HG02678 (cell line): ENCODE measurements around the gene DDTL.
"Not testable (repeated sequence)": the region's sequence is repeated elsewhere in the genome, so short reads cannot be mapped to it uniquely, and the experiment has no call there.

ENCODE experiments used
- ATAC-seq: cut with Tn5 transposase; IDR thresholded peaks from one replicate; pipeline ENCODE4 v1.9.1; 2021; ENCODE audit warnings: mild to moderate bottlenecking, moderate library complexity; ENCODE audit not compliant: unreplicated experiment

Gene DDTL

DNA sequence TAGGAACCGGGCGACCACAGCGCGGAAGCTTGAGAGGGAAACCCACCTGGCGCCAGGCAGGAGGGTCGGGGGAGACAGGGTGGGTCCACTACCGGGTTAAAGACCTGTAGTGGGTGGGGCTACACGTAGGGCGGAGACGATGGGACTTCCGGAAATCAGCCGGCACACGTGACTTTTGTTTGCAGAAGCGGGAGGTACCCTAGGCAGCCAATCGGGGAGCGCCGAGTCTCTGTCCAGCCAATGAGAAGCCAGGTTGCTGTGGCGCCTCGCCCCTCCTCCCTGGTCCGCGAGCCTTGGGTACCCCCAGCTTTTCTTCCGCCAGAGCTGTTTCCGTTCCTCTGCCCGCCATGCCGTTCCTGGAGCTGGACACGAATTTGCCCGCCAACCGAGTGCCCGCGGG is at the start of gene DDTL:
TSS of gene DDTL (plus strand) at position 321 of the 400 bp plus-strand sequence. CDS start at position 348, 27 bp downstream.
- ATAC-seq: peak; percentile 97

DNA sequence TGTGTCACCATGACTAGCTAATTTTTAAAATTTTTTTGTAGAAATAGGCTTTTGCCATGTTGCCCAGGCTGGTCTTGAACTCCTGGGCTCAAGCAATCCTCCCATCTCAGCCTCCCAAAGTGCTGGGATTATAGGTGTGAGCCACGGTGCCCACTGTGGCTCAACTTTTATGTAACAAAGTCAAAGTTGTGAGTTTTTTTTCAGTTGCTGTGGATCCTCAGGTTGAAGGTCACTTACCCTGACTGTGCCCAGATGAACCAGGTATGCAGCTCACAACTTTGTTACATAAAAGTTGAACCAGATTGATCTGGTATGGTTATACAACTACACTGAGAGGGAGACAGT is 46.4 kb upstream of the DDTL start:
- not testable (repeated sequence) for ATAC-seq

DNA sequence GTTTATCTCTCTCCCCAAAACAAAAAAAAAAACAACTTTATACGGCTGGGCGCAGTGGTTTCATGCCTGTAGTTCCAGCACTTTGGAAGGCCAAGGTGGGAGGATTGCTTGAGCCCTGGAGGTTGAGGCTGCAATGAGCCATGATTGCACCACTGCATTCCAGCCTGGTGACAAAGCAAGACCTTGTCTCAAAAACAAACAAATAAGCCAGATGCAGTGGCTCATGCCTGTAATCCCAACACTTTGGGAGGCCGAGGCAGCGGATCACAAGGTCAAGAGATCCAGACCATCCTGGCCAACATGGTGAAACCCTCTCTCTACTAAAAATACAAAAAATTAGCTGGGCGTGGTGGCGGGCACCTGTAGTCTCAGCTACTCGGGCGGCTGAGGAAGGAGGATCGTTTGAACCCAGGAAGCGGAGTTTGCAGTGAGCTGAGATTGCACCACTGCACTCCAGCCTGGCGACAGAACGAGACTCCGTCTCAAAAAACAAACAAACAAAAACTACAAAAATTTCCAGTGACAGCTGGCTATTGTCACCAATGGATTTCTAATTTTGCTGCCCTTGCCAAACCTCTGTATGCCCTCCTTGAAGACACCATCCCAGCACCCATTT is 45.0 kb upstream of the DDTL start:
- ATAC-seq: not testable (repeated sequence)

DNA sequence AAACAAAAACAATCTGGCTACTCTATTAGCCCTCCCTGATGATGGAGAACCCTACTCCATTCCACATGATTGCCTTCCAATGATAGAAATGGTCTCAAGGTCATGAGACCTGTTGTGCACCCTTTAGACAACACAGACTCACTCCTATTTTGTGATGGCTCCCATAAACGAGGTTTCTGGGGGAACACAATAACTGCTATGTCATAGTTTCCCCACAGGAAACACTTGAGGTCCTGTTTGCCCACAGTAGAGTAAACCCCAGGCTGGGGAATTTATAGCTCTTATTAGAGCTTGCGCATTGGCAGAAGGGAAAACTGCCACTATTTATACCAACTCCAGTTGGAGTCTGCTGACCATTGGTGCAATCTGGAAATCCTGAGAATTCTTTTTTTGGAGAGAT is 43.8 kb upstream of the DDTL start:
- ATAC-seq: no peak

DNA sequence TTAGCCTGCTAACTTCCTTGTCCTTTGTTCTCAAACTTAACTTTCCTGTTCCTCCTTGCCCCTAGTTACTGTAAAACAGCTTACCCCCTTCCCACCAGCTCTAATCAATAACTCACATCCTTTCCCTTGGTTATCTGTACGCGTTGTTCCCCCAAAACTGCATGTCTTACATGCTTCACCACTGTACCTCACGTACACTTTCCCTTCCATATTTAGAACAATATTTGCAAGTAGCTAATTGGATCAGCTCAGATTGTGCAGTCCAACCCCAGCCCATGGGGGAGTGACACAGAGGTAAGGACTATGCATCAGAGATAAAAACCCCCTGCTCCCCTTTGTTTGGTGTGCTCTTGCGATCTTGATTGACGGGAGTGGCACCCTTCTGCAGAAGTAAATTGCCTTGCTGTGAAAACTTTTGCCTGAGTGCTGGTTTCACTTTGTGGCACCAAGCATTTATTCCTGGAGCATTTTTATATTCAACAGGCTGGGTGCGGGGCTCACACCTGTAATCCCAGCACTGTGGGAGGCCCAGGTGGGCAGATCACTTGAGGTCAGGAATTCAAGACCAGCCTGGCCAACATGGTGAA is 41.6 kb upstream of the DDTL start:
- no peak for ATAC-seq

DNA sequence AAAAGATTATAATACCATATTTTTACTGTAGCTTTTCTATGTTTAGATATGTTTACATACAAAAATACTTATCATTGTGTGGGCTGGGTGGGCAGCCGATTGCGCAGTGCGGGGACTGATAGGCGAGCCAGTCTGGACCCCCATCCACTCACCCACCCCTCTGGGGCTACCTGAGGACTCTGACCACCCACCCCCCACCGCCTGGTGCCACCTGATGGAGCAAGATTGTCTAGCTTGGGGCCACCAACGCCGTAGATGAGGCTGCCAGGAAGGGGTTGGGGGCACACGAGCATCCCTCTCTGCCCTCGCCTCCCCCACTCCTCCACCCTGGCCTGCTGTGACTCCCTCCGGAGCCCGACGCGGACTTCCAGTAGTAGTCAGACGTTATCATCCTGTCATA is 40.1 kb upstream of the DDTL start:
- ATAC-seq: no peak

DNA sequence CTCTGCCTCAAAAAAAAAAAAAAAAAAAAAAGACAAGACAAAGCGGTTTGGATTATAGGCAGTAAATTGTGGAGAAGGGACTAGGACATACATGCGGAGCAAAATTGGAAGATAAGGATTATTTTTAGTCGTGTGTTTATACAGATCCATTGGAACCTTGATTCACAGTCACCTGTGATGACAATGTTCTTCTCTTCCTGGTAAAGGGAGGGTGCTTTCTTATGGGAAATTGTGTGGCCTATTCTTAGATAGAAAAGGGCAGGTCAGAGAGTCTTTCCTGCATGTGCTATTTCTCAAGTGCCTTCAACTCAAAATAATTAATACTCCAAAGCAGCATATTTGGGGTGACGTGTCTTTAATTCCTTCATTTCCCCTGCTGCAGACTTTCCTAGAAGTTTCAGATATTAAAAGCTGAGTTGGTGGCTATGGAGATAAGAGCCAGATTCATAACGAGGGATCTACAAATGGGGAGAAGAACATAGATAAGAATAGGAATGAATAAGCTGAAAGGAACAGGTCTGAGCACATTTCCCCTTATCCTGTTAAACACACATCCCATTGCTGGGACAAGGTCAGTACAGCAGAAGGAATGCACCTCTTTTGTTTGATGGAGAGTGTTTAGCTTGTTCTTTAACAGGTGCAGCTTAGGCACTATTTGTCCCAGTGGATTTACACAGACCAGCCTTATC is 28.2 kb upstream of the DDTL start:
- ATAC-seq: no peak

DNA sequence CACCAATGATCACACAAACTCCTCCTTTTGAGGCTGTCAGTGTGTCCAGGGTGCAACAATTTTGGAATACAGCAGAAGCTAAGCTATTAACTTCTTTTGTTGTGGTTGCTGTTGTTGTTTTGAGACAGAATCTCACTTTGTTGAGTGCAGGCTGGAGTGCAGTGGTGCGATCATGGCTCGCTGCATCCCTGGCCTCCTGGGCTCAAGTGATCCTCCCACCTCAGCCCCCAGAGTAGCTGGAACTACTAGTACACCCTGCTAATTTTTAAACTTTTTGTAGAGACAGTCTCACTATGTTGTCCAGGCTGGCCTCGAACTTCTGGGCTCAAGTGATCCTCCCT is 27.7 kb upstream of the DDTL start:
- ATAC-seq: no peak

DNA sequence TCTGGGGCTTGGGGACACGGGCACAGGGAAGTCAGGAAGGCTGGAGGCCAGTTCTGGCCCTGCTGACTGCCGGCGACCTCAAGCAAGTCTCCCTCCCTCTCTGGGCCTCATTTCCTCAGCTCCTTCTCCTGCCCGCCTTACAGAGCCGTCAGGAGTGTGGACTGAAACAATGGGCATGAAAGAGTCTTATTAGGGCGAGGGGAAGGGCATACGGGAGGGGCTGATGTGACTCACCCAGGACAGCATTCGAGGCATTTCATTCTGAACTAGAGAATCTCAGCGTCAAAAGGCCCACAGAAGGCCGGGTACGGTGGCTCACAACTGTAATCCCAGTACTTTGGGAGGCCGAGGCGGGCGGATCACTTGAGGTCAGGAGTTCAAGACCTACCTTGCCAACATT is 26.5 kb upstream of the DDTL start:
- not testable (repeated sequence) for ATAC-seq

DNA sequence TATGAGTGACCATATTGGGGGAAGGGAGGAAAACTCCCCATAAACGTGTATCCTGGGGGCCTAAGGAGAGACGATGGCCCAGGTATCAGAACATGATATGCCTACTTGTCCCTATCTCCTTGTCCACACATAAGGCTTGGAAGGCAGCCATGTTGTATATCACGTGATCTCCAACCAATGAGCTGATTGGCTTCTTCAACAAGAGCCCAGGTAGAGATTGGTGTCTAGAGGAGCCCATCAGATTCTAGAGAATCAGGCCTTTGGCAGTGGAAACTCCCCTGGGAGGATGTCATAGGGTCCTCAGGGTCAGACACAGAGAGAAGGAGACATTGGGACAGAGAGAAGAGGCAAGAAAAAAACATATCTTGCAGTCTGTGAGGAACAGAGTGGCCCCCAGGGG is 19.3 kb upstream of the DDTL start:
- not testable (repeated sequence) for ATAC-seq

DNA sequence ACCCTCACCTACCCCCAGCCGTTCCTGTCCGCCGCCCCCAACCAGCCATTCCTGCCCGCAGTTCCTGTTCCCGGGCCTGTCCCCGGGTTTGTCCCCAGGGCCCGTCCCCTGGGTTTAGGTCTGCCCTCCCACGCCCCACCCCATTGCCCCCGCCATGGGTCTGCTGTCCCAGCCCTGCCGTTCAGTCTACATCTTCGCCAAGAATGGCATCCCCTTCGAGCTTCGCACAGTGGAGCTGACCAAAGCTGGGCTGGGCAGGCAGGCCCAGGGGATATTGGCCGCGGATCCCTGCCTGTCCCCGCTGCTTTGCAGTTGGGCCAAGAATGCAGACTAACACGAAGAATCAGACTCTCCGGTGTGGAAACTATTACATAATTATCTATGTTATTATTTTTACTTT is 16.9 kb upstream of the DDTL start:
- not testable (repeated sequence) for ATAC-seq

DNA sequence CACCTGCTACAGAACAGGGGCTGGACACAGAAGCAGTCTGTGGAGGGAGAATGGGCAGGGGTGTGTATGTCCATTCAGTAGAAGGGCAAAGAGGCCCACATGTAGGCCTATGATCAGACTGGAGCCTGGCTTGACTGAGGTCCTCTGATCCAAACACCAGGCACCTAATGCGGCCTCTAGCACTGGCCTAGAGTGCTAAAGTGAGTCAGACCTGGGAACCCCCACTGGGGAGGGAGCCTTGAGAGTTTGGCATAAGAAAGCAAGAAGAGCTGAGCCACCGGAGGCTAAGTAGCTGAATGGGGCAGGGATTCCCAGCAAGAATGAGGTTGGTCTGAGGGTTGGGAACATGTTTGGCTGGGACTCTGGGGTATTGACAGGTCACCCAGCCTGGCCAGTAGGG is 15.3 kb upstream of the DDTL start:
- ATAC-seq: not testable (repeated sequence)

DNA sequence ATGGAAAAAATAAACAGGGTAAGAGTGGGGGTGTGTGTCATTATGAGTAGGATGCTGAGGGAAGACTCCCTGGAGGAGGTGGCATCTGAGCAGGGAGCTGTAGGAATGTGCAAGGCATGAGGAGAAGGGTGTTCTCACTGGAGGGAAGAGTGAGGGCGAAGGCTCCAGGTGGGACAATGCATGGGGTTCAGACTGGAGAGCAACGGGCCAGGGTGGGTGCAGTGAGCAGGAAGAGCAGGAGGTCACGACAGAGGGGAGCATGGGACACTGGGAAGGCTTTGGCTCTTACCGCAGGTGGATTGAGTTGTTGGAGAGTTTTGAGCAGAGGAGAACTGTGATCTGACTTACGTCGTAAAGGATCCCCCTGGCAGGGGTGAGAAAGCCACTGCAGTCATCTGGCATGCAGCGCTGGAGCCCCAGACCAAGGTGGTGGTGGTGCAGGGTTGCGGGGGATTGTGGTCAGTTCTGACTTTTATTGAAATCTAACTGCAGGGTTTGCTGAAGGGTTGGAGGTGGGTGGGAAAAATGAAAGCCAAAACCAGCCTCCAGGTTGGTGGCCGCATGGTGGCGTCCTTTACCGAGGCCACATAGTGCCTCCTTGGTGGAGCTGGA is 13.8 kb upstream of the DDTL start:
- ATAC-seq: not testable (repeated sequence)

DNA sequence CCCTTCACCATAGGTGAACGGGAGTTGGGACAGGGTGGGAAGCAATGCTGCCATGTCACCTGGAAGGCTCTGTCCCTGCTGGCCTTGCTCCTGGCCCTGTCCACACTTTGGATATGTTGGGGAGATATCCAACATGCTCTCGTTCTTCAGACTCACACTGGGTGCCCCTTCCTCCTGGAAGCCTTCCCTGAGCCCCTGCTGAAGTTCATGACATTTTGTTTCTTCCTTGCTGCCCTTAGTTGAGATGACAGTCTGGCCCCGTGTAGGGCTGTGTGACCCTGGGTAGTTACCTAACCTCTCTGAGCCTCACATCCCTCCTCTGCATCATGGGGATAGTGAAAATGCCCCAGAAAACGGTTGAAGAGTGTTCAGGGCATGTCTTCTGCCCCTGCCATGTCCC is 13.2 kb upstream of the DDTL start:
- not testable (repeated sequence) for ATAC-seq

DNA sequence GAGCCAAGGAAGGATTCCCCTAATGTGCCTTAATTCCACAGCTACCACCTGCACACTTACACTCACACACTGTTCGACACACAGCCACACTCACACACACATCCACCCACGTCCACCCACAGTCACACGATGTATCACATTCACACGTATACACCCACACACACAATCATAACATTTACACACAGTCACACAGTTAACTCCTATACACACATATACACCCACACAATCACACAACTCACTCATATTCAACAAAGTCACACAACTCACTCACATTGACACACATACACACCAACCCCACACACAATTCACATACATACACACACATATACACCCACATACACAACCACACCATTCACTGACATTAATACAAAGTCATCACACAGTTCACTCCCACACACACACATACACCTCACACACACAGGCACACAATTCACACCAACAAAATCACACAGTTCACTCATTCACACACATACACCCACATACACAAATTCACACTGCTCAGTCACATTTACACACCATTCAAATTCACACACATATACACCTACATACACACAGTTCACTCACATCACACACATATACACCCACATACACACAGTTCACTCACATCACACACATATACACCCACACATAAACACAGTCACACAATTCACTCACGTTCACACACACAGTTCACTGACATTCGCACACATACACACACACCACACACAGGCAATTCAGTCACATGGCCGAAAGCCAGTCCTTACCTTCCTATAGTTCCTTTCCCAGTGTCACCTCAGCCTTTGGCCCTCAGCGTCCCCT is 12.3 kb upstream of the DDTL start:
- not testable (repeated sequence) for ATAC-seq

DNA sequence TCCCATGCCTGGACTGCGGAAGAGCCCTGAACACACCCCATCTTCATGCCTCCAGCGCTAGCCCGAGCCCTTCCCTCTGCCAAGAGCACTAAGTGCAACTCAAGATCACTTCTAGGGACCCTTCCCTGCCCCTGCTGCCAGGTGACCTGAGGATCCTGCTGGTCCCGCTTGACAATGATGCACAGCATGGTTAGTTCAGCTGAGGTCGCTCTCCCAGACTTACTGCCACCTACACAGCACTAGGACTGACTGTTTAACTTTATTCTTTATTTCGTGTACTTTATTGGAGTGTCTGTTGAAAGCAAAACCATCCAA is 11.7 kb upstream of the DDTL start:
- not testable (repeated sequence) for ATAC-seq

DNA sequence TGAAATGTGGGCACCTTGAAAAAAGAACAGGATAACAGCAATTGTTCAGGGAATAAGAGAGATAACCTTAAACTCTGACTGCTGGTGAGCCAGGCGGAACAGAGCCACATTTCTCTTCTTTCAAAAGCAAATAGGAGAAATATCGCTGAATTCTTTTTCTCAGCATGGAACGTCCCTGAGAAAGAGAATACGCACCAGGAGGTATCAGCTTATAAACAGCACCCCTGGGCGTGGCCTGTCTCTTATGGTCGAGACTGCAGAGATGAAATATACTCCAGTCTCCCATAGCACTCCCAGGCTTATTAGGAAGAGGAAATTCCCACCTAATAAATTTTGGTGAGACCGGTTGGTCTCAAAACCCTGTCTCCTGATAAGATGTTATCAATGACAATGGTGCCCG is 10.8 kb upstream of the DDTL start:
- ATAC-seq: not testable (repeated sequence)

DNA sequence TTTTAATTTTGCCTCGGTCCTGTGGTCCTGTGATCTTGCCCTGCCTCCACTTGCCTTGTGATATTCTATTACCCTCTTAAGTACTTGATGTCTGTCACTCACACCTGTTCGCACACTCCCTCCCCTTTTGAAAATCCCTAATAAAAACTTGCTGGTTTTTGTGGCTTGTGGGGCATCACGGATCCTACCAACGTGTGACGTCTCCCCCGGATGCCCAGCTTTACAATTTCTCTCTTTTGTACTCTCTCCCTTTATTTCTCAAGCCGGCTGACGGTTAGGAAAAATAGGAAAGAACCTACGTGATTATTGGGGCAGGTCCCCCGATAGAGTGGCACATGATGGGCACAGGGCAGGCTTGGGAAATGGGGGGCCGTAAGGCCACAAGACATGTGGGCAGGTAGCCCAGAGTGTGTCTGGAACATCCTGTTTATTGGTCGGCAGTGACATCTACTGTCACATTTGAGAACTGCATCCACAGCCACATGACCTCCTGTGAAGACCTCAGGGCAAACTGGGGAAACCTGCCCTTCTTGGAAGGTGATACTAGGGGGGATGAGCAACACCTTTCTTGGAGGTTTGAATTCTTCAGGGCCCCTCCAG is 10.3 kb upstream of the DDTL start:
- ATAC-seq: not testable (repeated sequence)

DNA sequence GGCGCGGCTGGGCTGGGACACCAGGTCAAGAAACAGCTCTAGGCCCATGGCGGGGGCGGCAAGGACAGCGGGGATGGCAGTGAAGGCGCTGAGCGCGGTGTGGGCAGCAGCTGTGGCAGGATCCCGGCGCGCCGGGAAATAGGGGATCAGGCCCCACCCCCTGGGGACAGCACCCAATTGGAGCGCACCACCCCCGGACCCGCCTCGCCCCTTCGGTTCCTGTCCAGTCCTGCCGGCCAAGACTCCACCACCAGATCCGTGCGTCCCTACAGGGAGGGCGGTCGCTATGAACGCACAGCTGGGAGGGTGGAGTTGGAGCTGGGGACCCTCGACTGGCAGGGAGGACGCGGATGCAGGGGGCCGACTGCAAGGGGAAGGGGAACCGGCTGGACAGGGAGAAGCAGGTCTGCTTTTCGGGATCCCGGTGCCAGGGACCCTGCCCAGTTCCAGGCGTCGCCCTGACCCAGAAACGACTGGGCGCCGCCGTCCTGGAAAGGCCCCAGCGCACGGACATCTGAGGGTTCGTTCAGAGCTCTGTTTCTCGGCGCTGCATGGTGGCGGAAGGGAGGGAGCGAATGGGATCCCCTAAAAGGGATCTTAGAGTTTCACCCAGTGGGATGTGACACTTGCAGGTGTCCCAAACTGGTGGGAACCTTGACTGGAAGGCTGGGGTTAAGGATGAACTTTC is 5.5 kb upstream of the DDTL start, which contains the start of gene GSTT2B:
TSS of gene GSTT2B (minus strand) at position 112 of the 688 bp plus-strand sequence. CDS start at position 48, 64 bp downstream.
- ATAC-seq: not testable (repeated sequence)

DNA sequence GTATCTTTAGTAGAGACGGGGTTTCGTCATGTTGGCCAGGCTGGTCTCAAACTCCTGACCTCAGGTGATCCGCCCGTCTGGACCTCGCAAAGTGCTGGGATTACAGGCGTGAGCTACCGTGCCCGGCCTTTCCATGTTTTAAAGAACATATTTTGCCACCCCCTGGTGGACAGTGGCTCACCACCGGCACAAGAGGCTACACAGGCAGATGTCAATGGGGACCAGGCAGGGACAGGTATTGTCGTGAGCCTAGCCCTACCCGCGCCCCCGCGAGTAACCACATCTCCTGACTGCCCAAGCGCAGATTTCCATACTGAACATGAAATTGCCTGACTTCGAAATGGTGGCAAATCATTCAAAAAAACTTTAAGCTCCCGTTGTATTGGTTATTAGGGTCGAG is 594 bp upstream of the DDTL start:
- not testable (repeated sequence) for ATAC-seq
